Measurements from ENCODE around the gene CSPG4.
"Not testable (repeated sequence)": the region's sequence is repeated elsewhere in the genome, so short reads cannot be mapped to it uniquely, and the experiment has no call there.

GRCh38 chr15:75711495-75711894 is 1.2 kb downstream of the CSPG4 start:
- not testable (repeated sequence) for TF ChIP-seq POLR2AphosphoS5 (IDR thresholded peaks at IDR 0.05; ENCODE audit: low read depth, low read length); FOSL1 (IDR thresholded peaks at IDR 0.05; ENCODE audit: insufficient read depth, low read depth, low read length); RFX5 (IDR thresholded peaks at IDR 0.05; ENCODE audit: borderline replicate concordance, low read depth, low read length); GTF2F1 (IDR thresholded peaks at IDR 0.05; ENCODE audit: borderline replicate concordance, low read depth, low read length); POLR2A (IDR thresholded peaks at IDR 0.05; ENCODE audit: control extremely low read depth in 1 of 2, low read depth in 2 of 2, low read length in 2 of 2)

Data from H1 (cell line).